Osteocyte (in vitro differentiated cells): ENCODE data around the gene TMEM151B. TPM values are rescaled to one million over a fixed set of nuclear protein-coding genes. Genes with fewer than 3 reads are reported as not detected.
A peak's percentile ranks its signal among the peaks of the same experiment; 100 is the strongest.

Experiments used
- DNase-seq: peaks from one replicate; pipeline ENCODE4 v3.0.0; 2021; ENCODE audit warnings: mixed read lengths; ENCODE audit not compliant: unreplicated experiment; ENCODE audit errors: extremely low spot score
- H3K27ac Mint-ChIP-seq: one replicate; pipeline ENCODE4 v1.8.0; 2021; ENCODE audit warnings: mild to moderate bottlenecking, mixed read lengths; ENCODE audit not compliant: unreplicated experiment
- H3K27me3 Mint-ChIP-seq: one replicate; pipeline ENCODE4 v1.8.0; 2021; ENCODE audit warnings: mixed read lengths; ENCODE audit not compliant: unreplicated experiment
- H3K36me3 Mint-ChIP-seq: one replicate; pipeline ENCODE4 v1.8.0; 2021; ENCODE audit warnings: mixed read lengths; ENCODE audit not compliant: unreplicated experiment
- H3K4me1 Mint-ChIP-seq: one replicate; pipeline ENCODE4 v1.8.0; 2021; ENCODE audit warnings: mixed read lengths; ENCODE audit not compliant: unreplicated experiment
- H3K4me3 Mint-ChIP-seq: one replicate; pipeline ENCODE4 v1.8.0; 2021; ENCODE audit warnings: mild to moderate bottlenecking, moderate library complexity, mixed read lengths; ENCODE audit not compliant: unreplicated experiment
- H3K9me3 Mint-ChIP-seq: one replicate; pipeline ENCODE4 v1.8.0; 2021; ENCODE audit warnings: mixed read lengths; ENCODE audit not compliant: unreplicated experiment
- total RNA-seq: library from RNA; stranded (reverse); gene quantifications from 2 replicates; pipeline ENCODE4 v1.2.1, GENCODE V29; 2021
- TF ChIP-seq, protein P1 (sequence below): fragments of 200-600 bp; sonication (generic); IDR thresholded peaks from 2 replicates; pipeline ENCODE4 v1.5.0; 2021; ENCODE audit warnings: antibody characterized with exemption, mild to moderate bottlenecking, moderate library complexity

The TMEM151B gene
- total RNA-seq, 1 donor from 2014 or later: not detected

DNA sequence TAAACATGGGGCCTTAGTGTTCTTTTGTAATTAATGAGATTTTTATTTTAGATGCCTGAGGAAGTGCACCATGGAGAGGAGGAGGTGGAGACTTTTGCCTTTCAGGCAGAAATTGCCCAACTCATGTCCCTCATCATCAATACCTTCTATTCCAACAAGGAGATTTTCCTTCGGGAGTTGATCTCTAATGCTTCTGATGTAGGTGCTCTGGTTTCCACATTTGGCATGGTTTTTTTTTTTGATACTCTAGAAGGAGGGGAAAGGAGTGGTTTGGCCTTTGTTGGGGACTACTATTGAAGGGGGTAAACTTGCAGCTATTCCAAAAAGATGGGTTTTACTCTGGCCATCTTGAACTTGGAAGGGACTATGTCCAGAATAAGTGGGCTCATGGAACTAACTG lies 21.7 kb upstream of the TMEM151B start:
- Mint-ChIP-seq H3K4me1 (peaks cover 39% of the 10 kb centered on the region), H3K36me3 (peaks cover 49% of the 10 kb centered on the region), H3K9me3 (no peaks in the 10 kb centered on the region), H3K27ac (peak overlapping the region; percentile 96), H3K27me3 (no peaks in the 10 kb centered on the region), H3K4me3 (peak overlapping the region; percentile 93)
- DNase-seq: no peak
- TF ChIP-seq, protein P1, sequence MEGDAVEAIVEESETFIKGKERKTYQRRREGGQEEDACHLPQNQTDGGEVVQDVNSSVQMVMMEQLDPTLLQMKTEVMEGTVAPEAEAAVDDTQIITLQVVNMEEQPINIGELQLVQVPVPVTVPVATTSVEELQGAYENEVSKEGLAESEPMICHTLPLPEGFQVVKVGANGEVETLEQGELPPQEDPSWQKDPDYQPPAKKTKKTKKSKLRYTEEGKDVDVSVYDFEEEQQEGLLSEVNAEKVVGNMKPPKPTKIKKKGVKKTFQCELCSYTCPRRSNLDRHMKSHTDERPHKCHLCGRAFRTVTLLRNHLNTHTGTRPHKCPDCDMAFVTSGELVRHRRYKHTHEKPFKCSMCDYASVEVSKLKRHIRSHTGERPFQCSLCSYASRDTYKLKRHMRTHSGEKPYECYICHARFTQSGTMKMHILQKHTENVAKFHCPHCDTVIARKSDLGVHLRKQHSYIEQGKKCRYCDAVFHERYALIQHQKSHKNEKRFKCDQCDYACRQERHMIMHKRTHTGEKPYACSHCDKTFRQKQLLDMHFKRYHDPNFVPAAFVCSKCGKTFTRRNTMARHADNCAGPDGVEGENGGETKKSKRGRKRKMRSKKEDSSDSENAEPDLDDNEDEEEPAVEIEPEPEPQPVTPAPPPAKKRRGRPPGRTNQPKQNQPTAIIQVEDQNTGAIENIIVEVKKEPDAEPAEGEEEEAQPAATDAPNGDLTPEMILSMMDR: no peak

DNA sequence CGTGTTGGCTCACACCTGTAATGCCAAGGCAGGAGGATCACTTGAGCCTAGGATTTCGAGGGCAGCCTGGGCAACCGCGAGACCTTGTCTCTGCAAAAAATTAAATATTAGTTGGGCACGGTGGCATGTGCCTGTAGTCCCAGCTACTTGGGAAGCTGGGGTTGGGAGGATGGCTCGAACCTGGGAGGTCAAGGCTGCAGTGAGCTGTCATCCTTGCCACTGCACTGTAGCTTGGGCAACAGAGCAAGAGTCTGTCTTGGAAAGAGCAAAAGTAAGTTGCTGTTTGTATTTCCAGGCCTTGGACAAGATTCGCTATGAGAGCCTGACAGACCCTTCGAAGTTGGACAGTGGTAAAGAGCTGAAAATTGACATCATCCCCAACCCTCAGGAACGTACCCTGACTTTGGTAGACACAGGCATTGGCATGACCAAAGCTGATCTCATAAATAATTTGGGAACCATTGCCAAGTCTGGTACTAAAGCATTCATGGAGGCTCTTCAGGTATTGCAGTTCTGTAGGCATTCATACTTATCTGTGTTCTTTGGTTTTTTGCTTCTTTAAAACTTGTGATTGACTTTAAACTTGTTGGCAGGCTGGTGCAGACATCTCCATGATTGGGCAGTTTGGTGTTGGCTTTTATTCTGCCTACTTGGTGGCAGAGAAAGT lies 21.0 kb upstream of the TMEM151B start:
- Mint-ChIP-seq H3K36me3 (peaks cover 52% of the 10 kb centered on the region), H3K27ac (no peak overlapping the region), H3K4me1 (peaks cover 45% of the 10 kb centered on the region), H3K9me3 (no peaks in the 10 kb centered on the region), H3K4me3 (peak overlapping the region; percentile 93), H3K27me3 (no peaks in the 10 kb centered on the region)
- TF ChIP-seq, protein P1: no peak
- DNase-seq: no peak

- DNase-seq: no peak
- Mint-ChIP-seq H3K36me3 (peaks cover 61% of the 10 kb centered on the region), H3K4me3 (no peak overlapping the region), H3K27me3 (no peaks in the 10 kb centered on the region), H3K9me3 (no peaks in the 10 kb centered on the region), H3K27ac (no peak overlapping the region), H3K4me1 (peaks cover 53% of the 10 kb centered on the region)
- TF ChIP-seq, protein P1: no peak
Observed at GRCh38 chr6:44250067-44250717, 20.1 kb upstream of the TMEM151B start.

DNA sequence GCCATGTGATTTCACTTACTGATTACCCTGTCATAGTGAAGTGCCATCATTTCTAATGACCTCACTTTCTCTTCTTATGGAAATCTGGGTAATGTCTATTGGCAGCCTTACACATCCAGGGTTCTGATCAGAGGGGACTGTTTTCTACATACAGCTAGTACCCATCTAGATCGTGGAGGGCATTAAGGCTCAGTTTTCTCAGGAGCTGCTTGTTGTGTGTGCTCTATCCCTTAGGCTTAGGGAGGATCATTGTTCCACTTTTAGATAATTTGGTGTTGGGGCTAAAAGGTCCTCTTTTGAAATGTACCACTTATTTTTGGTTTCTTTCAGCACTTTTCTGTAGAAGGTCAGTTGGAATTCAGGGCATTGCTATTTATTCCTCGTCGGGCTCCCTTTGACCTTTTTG lies 19.5 kb upstream of the TMEM151B start:
- Mint-ChIP-seq H3K27ac (no peak overlapping the region), H3K4me3 (no peak overlapping the region), H3K4me1 (peaks cover 53% of the 10 kb centered on the region), H3K9me3 (no peaks in the 10 kb centered on the region), H3K27me3 (no peaks in the 10 kb centered on the region), H3K36me3 (peaks cover 62% of the 10 kb centered on the region)
- TF ChIP-seq, protein P1: no peak
- DNase-seq: no peak
